HG03565 (cell line): ENCODE data around the gene MEIS1.
"Not testable (repeated sequence)": the region's sequence is repeated elsewhere in the genome, so short reads cannot be mapped to it uniquely, and the experiment has no call there.

Experiments
- ATAC-seq: cut with Tn5 transposase; IDR thresholded peaks from one replicate; pipeline ENCODE4 v1.9.1; 2021; ENCODE audit warnings: mild to moderate bottlenecking, moderate library complexity; ENCODE audit not compliant: unreplicated experiment

Gene MEIS1

GRCh38 chr2:66464930-66465637 is 30.2 kb downstream of the MEIS1 start:
- no peak for ATAC-seq

- no peak for ATAC-seq
Measured at GRCh38 chr2:66466433-66466832, 31.5 kb downstream of the MEIS1 start.

- no peak for ATAC-seq
Measured at GRCh38 chr2:66467718-66468117, 32.8 kb downstream of the MEIS1 start.

GRCh38 chr2:66469214-66469902 is 34.4 kb downstream of the MEIS1 start:
- no peak for ATAC-seq

GRCh38 chr2:66470199-66470598 is 35.3 kb downstream of the MEIS1 start:
- ATAC-seq, result no peak

GRCh38 chr2:66472225-66472843 is 37.4 kb downstream of the MEIS1 start:
- ATAC-seq, result no peak

- no peak for ATAC-seq
Measured at GRCh38 chr2:66477135-66477842, 42.4 kb downstream of the MEIS1 start.

- ATAC-seq, result no peak
Measured at GRCh38 chr2:66478299-66478698, 43.4 kb downstream of the MEIS1 start.

- ATAC-seq, result no peak
Measured at GRCh38 chr2:66478731-66479316, 43.9 kb downstream of the MEIS1 start.

GRCh38 chr2:66481100-66481549 is 46.2 kb downstream of the MEIS1 start:
- ATAC-seq, result no peak

- ATAC-seq, result not testable (repeated sequence)
Measured at GRCh38 chr2:66485252-66485651, 50.3 kb downstream of the MEIS1 start.

- no peak for ATAC-seq
Measured at GRCh38 chr2:66488946-66489345, 54.0 kb downstream of the MEIS1 start.

- ATAC-seq, result no peak
Measured at GRCh38 chr2:66489436-66489835, 54.5 kb downstream of the MEIS1 start.

GRCh38 chr2:66490588-66491001 is 55.7 kb downstream of the MEIS1 start:
- no peak for ATAC-seq

GRCh38 chr2:66494708-66495107 is 59.8 kb downstream of the MEIS1 start:
- no peak for ATAC-seq

- ATAC-seq, result no peak
Measured at GRCh38 chr2:66495788-66496640, 61.1 kb downstream of the MEIS1 start.

- no peak for ATAC-seq
Measured at GRCh38 chr2:66496670-66497420, 61.9 kb downstream of the MEIS1 start.

- no peak for ATAC-seq
Measured at GRCh38 chr2:66497431-66498288, 62.7 kb downstream of the MEIS1 start.
